K562 (cell line): Measurements from ENCODE around the gene ECSCR. TPM values are rescaled to one million over a fixed set of nuclear protein-coding genes. Genes with fewer than 3 reads are reported as not detected.

ENCODE experiments used
- BRCA1 ChIP-seq, 2 experiments: fragments of 450-650 bp in 1 of 2; sonication (generic) in 1 of 2; formaldehyde crosslinking in 1 of 2; IDR thresholded peaks; 2 replicates each; pipeline versions ENCODE4 v1.5.0 to v1.6.1; 2017 to 2020; ENCODE audit warnings: mild to moderate bottlenecking in 1 of 2, missing genetic modification reagents in 1 of 2
- CBFA2T2 ChIP-seq: fragments of 450-650 bp; conservative IDR thresholded peaks from 2 replicates; pipeline ENCODE4 v1.6.1; 2017; ENCODE audit warnings: mild to moderate bottlenecking
- COPS2 ChIP-seq: fragments of 450-650 bp; conservative IDR thresholded peaks from 2 replicates; pipeline ENCODE4 v1.6.1; 2016; ENCODE audit warnings: mild to moderate bottlenecking, moderate library complexity
- CTBP1 ChIP-seq: fragments of 450-650 bp; IDR thresholded peaks from 2 replicates; pipeline ENCODE4 v1.6.1; 2016; ENCODE audit warnings: borderline replicate concordance
- ETV5 ChIP-seq: sonication (generic); formaldehyde crosslinking; IDR thresholded peaks from 2 replicates; pipeline ENCODE4 v1.4.0; 2020; ENCODE audit warnings: low read depth, mild to moderate bottlenecking, missing genetic modification reagents
- FOXM1 ChIP-seq, 2 experiments: fragments of 450-650 bp in 1 of 2; sonication (generic) in 1 of 2; formaldehyde crosslinking in 1 of 2; IDR thresholded peaks; 2 replicates each; pipeline versions ENCODE4 v1.6.1 to v1.9.0; 2017 to 2022; ENCODE audit warnings: low read depth in 2 of 2, mild to moderate bottlenecking in 2 of 2, missing genetic modification reagents in 1 of 2, moderate library complexity in 1 of 2
- JUND ChIP-seq, 2 experiments: IDR thresholded peaks; 2 replicates in 1 of 2; 3 replicates in 1 of 2; pipeline ENCODE4 v1.6.1; 2011; ENCODE audit warnings: borderline replicate concordance in 2 of 2, low read depth in 2 of 2, low read length in 2 of 2, improper control_type of control experiment in 1 of 2, missing biosample characterization in 1 of 2, missing genetic modification characterization in 1 of 2, missing genetic modification reagents in 1 of 2
- KLF13 ChIP-seq: fragments of 450-650 bp; IDR thresholded peaks from 2 replicates; pipeline ENCODE4 v1.6.1; 2016; ENCODE audit warnings: missing genetic modification characterization, low read depth, mild to moderate bottlenecking, missing compliant biosample characterization, moderate library complexity, borderline replicate concordance
- LCOR ChIP-seq: sonication (generic); formaldehyde crosslinking; IDR thresholded peaks from 2 replicates; pipeline ENCODE4 v1.8.0; 2022; ENCODE audit warnings: mild to moderate bottlenecking, missing genetic modification reagents
- NEUROD1 ChIP-seq: fragments of 150-350 bp; IDR thresholded peaks from 2 replicates; pipeline ENCODE4 v1.6.1; 2014; ENCODE audit warnings: borderline replicate concordance, low read length, low read depth; ENCODE audit not compliant: partially characterized antibody
- NRF1 ChIP-seq, 2 experiments: fragments of 450-650 bp; IDR thresholded peaks in 1 of 2; conservative IDR thresholded peaks in 1 of 2; 2 replicates each; pipeline ENCODE4 v1.6.1; 2014; ENCODE audit warnings: mild to moderate bottlenecking in 2 of 2
- POLR2A ChIP-seq: fragments of 450-650 bp; conservative IDR thresholded peaks from 2 replicates; pipeline ENCODE4 v1.6.1; 2016
- SIX5 ChIP-seq, 2 experiments: IDR thresholded peaks; 2 replicates each; pipeline ENCODE4 v1.6.1; 2011; ENCODE audit warnings: low read length in 2 of 2, borderline replicate concordance in 1 of 2, low read depth in 1 of 2, mild to moderate bottlenecking in 1 of 2, moderate library complexity in 1 of 2; ENCODE audit not compliant: insufficient read depth in 1 of 2
- ZBTB17 ChIP-seq: fragments of 450-650 bp; formaldehyde crosslinking; IDR thresholded peaks from 2 replicates; pipeline ENCODE4 v1.4.0; 2020; ENCODE audit warnings: mild to moderate bottlenecking
- ZNF780A ChIP-seq: fragments of 250-450 bp; sonication (Bioruptor Pico); IDR thresholded peaks from 2 replicates; pipeline ENCODE4 v1.5.0; 2021; ENCODE audit warnings: mild to moderate bottlenecking
- polyA plus RNA-seq, 8 experiments: library from polyadenylated mRNA; depleted of rRNA in 4 of 8; stranded (reverse) in 5 of 8; unstranded in 3 of 8; fragments of >200 nt; fragmentation: Nextera tagmentation in 2 of 8; fragmentation: Illumina TruSeq in 1 of 8; extraction: Ambion mirVana in 2 of 8; extraction: Trizol in 1 of 8; gene quantifications; 2 replicates each; pipeline versions ENCODE4 v1.2.1 to v1.2.3, GENCODE V29; 2011 to 2014; ENCODE audit warnings: inconsistent platforms in 1 of 8, missing spikeins in 1 of 8
- total RNA-seq, 7 experiments: library from RNA; depleted of rRNA in 6 of 7; stranded (reverse); fragments of >200 nt in 6 of 7; fragmentation: Illumina TruSeq in 2 of 7; extraction: Trizol in 2 of 7; gene quantifications; 2 replicates each; pipeline versions ENCODE4 v1.2.1 to v1.2.3, GENCODE V29; 2011 to 2021; ENCODE audit warnings: low replicate concordance in 1 of 7
- TF ChIP-seq, protein P1 (sequence below): sonication (generic); formaldehyde crosslinking; IDR thresholded peaks from 2 replicates; pipeline ENCODE4 v1.4.0; 2020; ENCODE audit warnings: mild to moderate bottlenecking, missing genetic modification reagents
- TF ChIP-seq, protein P2 (sequence below), 2 experiments: fragments of 450-650 bp in 1 of 2; IDR thresholded peaks; 2 replicates each; pipeline ENCODE4 v1.6.1; 2011 to 2017; ENCODE audit warnings: low read depth in 2 of 2, antibody characterized with exemption in 1 of 2, borderline replicate concordance in 1 of 2, low read length in 1 of 2, mild to moderate bottlenecking in 1 of 2, mixed read lengths in 1 of 2; ENCODE audit not compliant: control insufficient read depth in 1 of 2
- TF ChIP-seq, protein P3 (sequence below): fragments of 250-450 bp; sonication (Bioruptor Pico); IDR thresholded peaks from 2 replicates; pipeline ENCODE4 v1.8.0; 2021; ENCODE audit warnings: mild to moderate bottlenecking, moderate library complexity

The ECSCR gene
- total and polyA plus RNA-seq, 9 of the 15 experiments (the other 6 are each of a cell fraction or from before 2014, with no cell fraction given): 0.10 to 0.25 (median 0.13) TPM; not detected in 6

DNA sequence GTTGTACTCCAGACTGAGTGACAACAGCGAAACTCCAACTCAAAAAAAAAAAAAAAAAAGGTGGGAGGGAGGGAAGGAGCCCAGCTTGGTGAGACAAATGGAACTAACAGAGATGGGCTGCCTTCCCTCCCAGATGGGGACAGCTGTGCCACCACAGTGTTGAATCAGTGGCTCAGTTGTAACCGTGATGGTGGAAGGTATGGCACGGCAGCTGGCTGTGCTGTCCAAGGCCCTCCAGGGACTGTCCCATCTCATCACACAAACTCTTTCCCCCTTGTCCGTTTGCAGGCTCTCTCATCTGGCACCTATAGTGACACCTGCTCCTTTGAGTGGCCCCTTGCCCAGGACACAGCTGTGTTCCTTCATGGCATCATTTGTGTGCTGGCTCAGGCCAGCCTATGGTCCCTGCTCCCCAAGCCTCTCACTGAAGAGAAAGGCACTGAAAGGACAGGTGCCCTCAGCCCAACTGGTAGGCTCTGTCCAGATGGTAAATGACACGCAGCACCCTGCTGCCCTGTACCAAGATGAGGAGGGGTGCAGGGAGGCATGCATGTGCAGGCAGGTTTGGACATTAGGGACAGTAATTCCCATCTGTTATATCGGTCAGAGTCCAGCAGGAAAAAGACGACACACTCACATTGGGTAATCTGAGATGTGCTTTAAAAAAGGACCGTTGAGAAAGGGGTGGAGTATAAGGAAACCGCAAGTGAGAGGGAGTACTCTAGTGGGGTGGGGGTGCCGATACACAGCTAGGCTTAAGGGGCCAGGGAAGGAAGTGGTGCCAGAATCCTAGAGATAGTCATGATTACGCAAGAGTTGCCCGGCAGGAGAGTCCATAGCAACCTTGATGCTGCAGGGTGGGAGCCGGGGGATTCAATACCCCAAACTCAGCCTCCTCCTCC is 12.6 kb upstream of the ECSCR start (continued):
- TF ChIP-seq, protein P1, sequence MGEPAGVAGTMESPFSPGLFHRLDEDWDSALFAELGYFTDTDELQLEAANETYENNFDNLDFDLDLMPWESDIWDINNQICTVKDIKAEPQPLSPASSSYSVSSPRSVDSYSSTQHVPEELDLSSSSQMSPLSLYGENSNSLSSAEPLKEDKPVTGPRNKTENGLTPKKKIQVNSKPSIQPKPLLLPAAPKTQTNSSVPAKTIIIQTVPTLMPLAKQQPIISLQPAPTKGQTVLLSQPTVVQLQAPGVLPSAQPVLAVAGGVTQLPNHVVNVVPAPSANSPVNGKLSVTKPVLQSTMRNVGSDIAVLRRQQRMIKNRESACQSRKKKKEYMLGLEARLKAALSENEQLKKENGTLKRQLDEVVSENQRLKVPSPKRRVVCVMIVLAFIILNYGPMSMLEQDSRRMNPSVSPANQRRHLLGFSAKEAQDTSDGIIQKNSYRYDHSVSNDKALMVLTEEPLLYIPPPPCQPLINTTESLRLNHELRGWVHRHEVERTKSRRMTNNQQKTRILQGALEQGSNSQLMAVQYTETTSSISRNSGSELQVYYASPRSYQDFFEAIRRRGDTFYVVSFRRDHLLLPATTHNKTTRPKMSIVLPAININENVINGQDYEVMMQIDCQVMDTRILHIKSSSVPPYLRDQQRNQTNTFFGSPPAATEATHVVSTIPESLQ (CRISPR knock-in tag): no peak
- TF ChIP-seq POLR2A (peak; percentile 62), FOXM1 (IDR thresholded peaks at IDR 0.05; ENCODE audit: low read depth) (peak; percentile 94), FOXM1 (CRISPR knock-in tag; IDR thresholded peaks at IDR 0.05; ENCODE audit: low read depth) (peak; percentile 91; the same call in 1 of the 2 replicates), CTBP1 (peak; percentile 75; the same call in 1 of the 2 replicates), NRF1 (conservative IDR thresholded peaks at IDR 0.05 in 1 of 2, IDR thresholded peaks at IDR 0.05 in 1 of 2) (peak in 1 of 2 experiments; percentile 37; a peak in 2 of 4 replicates), COPS2 (no peak), JUND (IDR thresholded peaks at IDR 0.05; ENCODE audit: borderline replicate concordance, low read depth, low read length) (peak; percentile 82), JUND (tag; IDR thresholded peaks at IDR 0.05; ENCODE audit: borderline replicate concordance, low read depth, low read length) (peak; percentile 45; the same call in 1 of the 3 replicates), NEUROD1 (peak; percentile 43), SIX5 (IDR thresholded peaks at IDR 0.05; ENCODE audit: borderline replicate concordance in 1 of 2, insufficient read depth in 1 of 2, low read depth in 1 of 2, low read length in 2 of 2) (no peak), CBFA2T2 (peak; percentile 42; the same call in 1 of the 2 replicates), ETV5 (peak; percentile 44; the same call in 1 of the 2 replicates), KLF13 (tag) (0 out of 2 replicates have a peak, but pooled peaks have one; percentile 7), ZNF780A (CRISPR knock-in tag) (no peak), ZBTB17 (CRISPR knock-in tag) (peak; percentile 80), BRCA1 (IDR thresholded peaks at IDR 0.05) (no peak), BRCA1 (CRISPR knock-in tag; IDR thresholded peaks at IDR 0.05) (no peak), LCOR (peak; percentile 26; the same call in 1 of the 2 replicates)
- TF ChIP-seq, protein P2, sequence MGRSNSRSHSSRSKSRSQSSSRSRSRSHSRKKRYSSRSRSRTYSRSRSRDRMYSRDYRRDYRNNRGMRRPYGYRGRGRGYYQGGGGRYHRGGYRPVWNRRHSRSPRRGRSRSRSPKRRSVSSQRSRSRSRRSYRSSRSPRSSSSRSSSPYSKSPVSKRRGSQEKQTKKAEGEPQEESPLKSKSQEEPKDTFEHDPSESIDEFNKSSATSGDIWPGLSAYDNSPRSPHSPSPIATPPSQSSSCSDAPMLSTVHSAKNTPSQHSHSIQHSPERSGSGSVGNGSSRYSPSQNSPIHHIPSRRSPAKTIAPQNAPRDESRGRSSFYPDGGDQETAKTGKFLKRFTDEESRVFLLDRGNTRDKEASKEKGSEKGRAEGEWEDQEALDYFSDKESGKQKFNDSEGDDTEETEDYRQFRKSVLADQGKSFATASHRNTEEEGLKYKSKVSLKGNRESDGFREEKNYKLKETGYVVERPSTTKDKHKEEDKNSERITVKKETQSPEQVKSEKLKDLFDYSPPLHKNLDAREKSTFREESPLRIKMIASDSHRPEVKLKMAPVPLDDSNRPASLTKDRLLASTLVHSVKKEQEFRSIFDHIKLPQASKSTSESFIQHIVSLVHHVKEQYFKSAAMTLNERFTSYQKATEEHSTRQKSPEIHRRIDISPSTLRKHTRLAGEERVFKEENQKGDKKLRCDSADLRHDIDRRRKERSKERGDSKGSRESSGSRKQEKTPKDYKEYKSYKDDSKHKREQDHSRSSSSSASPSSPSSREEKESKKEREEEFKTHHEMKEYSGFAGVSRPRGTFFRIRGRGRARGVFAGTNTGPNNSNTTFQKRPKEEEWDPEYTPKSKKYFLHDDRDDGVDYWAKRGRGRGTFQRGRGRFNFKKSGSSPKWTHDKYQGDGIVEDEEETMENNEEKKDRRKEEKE (IDR thresholded peaks at IDR 0.05; ENCODE audit: borderline replicate concordance in 1 of 2, control insufficient read depth in 1 of 2, low read depth in 2 of 2, low read length in 1 of 2): no peak
- TF ChIP-seq, protein P3, sequence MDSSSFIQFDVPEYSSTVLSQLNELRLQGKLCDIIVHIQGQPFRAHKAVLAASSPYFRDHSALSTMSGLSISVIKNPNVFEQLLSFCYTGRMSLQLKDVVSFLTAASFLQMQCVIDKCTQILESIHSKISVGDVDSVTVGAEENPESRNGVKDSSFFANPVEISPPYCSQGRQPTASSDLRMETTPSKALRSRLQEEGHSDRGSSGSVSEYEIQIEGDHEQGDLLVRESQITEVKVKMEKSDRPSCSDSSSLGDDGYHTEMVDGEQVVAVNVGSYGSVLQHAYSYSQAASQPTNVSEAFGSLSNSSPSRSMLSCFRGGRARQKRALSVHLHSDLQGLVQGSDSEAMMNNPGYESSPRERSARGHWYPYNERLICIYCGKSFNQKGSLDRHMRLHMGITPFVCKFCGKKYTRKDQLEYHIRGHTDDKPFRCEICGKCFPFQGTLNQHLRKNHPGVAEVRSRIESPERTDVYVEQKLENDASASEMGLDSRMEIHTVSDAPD (CRISPR knock-in tag): no peak
